Measurements from ENCODE around the gene SLC5A8. TPM values are rescaled to one million over a fixed set of nuclear protein-coding genes. Genes with fewer than 3 reads are reported as not detected.

SLC5A8 gene
- total RNA-seq, 1 experiment from 2014 or later = 0.07 TPM

DNA sequence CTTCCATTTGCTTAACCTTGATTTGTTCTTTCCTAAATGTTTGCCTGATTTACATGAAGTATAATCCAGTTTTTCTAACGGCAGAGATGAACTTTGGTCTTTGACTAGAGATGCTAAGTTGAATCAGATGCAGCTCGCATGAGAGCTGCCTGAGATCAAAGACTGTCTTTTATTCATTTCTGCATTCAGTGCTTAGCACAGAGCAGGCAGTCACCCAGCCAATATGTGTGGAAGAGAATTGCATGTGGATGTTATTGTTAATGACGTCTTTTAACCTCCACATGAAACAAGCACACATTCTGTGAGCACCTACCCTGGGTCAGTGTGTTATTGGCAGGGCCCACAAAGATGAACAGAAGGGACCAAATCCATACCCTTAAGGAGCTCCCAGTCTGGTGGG is 99.2 kb downstream of the SLC5A8 start:
- Mint-ChIP-seq H3K9me3 (no peaks in the 10 kb centered on the region), H3K4me1 (no peaks in the 10 kb centered on the region), H3K4me3 (no peak overlapping the region), H3K36me3 (ENCODE audit: insufficient read depth in 1 of 3, low read depth in 3 of 3) (no peaks in the 10 kb centered on the region), H3K27ac (no peak overlapping the region), H3K27me3 (ENCODE audit: low read depth) (no peaks in the 10 kb centered on the region)
- H3K23ac ChIP-seq (ENCODE audit: insufficient read length, low read depth, low read length) = no peak overlapping the region
- WGBS (ENCODE audit: extremely low coverage, insufficient read length, low lambda C conversion rate) = no CpG with 5 or more reads among the region's 3 CpGs
- TF ChIP-seq, protein P1, sequence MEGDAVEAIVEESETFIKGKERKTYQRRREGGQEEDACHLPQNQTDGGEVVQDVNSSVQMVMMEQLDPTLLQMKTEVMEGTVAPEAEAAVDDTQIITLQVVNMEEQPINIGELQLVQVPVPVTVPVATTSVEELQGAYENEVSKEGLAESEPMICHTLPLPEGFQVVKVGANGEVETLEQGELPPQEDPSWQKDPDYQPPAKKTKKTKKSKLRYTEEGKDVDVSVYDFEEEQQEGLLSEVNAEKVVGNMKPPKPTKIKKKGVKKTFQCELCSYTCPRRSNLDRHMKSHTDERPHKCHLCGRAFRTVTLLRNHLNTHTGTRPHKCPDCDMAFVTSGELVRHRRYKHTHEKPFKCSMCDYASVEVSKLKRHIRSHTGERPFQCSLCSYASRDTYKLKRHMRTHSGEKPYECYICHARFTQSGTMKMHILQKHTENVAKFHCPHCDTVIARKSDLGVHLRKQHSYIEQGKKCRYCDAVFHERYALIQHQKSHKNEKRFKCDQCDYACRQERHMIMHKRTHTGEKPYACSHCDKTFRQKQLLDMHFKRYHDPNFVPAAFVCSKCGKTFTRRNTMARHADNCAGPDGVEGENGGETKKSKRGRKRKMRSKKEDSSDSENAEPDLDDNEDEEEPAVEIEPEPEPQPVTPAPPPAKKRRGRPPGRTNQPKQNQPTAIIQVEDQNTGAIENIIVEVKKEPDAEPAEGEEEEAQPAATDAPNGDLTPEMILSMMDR (conservative IDR thresholded peaks at IDR 0.05) = no peak
- no peaks in the 10 kb centered on the region for H4K20me1 ChIP-seq (ENCODE audit: control insufficient read depth, insufficient read depth, insufficient read length)
- H3K9me3 ChIP-seq (ENCODE audit: control insufficient read depth, low read depth, low read length) = no peaks in the 10 kb centered on the region
- H4K91ac ChIP-seq (ENCODE audit: insufficient read length, low read depth, low read length) = no peak overlapping the region
- no peak overlapping the region for H3K27ac ChIP-seq (ENCODE audit: insufficient read length, low read depth, low read length)
- H2BK20ac ChIP-seq (ENCODE audit: low read depth, low read length, poor library complexity, severe bottlenecking) = no peak overlapping the region
- H3K56ac ChIP-seq (ENCODE audit: insufficient read length, low read depth, low read length) = no peak overlapping the region
- H3T11ph ChIP-seq (ENCODE audit: low read length) = no peak overlapping the region
- H2BK12ac ChIP-seq (ENCODE audit: insufficient read length, low read depth, low read length) = no peak overlapping the region
- H2AK5ac ChIP-seq (ENCODE audit: insufficient read length, low read length) = no peak overlapping the region
- H3K4me2 ChIP-seq (ENCODE audit: insufficient read depth, insufficient read length, low read length) = no peak overlapping the region
- no peak overlapping the region for H3K14ac ChIP-seq (ENCODE audit: insufficient read depth, low read length)
- no peaks in the 10 kb centered on the region for H3K23me2 ChIP-seq (ENCODE audit: insufficient read length, low read depth, low read length, poor library complexity, severe bottlenecking)
- H4K5ac ChIP-seq (ENCODE audit: insufficient read length, low read depth, low read length) = no peak overlapping the region
- H3K18ac ChIP-seq (ENCODE audit: insufficient read length, low read depth, low read length) = no peak overlapping the region
- H4K8ac ChIP-seq (replicated peaks; ENCODE audit: insufficient read length, low read depth, low read length) = no peak overlapping the region
- H3K4me1 ChIP-seq (ENCODE audit: insufficient read depth, low read length) = no peaks in the 10 kb centered on the region
- H2BK120ac ChIP-seq (ENCODE audit: low read depth, low read length, poor library complexity, severe bottlenecking) = no peak overlapping the region
- H3K4ac ChIP-seq (ENCODE audit: low read depth, low read length) = no peak overlapping the region
- no peak overlapping the region for H2BK5ac ChIP-seq (ENCODE audit: insufficient read length, low read length)
- no peaks in the 10 kb centered on the region for H3K79me1 ChIP-seq (ENCODE audit: insufficient read depth, low read depth, low read length, poor library complexity, severe bottlenecking)
- no peak overlapping the region for H3K9ac ChIP-seq (ENCODE audit: extremely low read depth, insufficient read length, low read length)
- H2AFZ ChIP-seq (ENCODE audit: low read length) = no peak overlapping the region
- no peak for DNase-seq
- no peaks in the 10 kb centered on the region for H3K27me3 ChIP-seq (ENCODE audit: insufficient read depth, low read length)
- no peak overlapping the region for H2BK15ac ChIP-seq (ENCODE audit: low read depth, low read length)
- no peaks in the 10 kb centered on the region for H3K79me2 ChIP-seq (ENCODE audit: insufficient read depth, low read length)
